ENCODE results near the gene VEPH1.

- no peak for TF ChIP-seq CTCF (IDR thresholded peaks at IDR 0.05)
- TF ChIP-seq POLR2A (IDR thresholded peaks at IDR 0.05), result no peak
Observed at GRCh38 chr3:157438194-157438730, 65.0 kb downstream of the VEPH1 start.
